Sigmoid colon (tissue), 4 donors: ENCODE data around the gene DXO.

ENCODE experiments used
- EP300 ChIP-seq, 4 donors: sonication (generic); formaldehyde crosslinking; IDR thresholded peaks; one replicate each; pipeline ENCODE4 v1.6.1; 2017; ENCODE audit warnings: antibody characterized with exemption in 4 of 4
- POLR2A ChIP-seq, 2 donors: fragments of 450-650 bp; IDR thresholded peaks; one replicate each; pipeline ENCODE4 v1.6.1; 2016; ENCODE audit warnings: antibody characterized with exemption in 2 of 2, mild to moderate bottlenecking in 2 of 2, moderate library complexity in 2 of 2
- POLR2AphosphoS5 ChIP-seq, 4 donors: sonication (generic); formaldehyde crosslinking; IDR thresholded peaks; one replicate each; pipeline ENCODE4 v1.6.1; 2017; ENCODE audit warnings: antibody characterized with exemption in 4 of 4
- TF ChIP-seq, protein P1 (sequence below), 4 experiments: fragments of 450-650 bp in 3 of 4; fragments of 200-600 bp in 1 of 4; IDR thresholded peaks; one replicate each; pipeline ENCODE4 v1.5.1; 2016 to 2019; ENCODE audit warnings: antibody characterized with exemption in 4 of 4, mild to moderate bottlenecking in 3 of 4, moderate library complexity in 2 of 4

DNA sequence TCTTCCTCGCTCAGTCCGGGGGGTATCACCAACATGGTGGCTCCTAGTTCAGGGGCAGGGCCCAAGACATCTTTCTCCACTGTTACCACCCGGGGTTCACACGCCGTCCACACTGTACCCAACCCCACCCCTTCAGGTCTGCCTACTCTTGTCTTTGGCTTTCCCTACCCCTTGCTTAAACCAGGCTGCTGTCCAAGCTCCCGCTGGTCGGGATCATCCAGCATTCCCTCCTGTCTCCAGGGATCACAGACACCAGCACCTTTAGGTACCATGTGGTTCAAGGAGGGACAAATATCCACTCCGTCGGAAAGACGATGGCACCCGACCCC, 13.6 kb downstream of the DXO start:
- TF ChIP-seq EP300 (IDR thresholded peaks at IDR 0.05) (no peak), POLR2A (IDR thresholded peaks at IDR 0.05) (no peak), POLR2AphosphoS5 (IDR thresholded peaks at IDR 0.05) (no peak)
- TF ChIP-seq, protein P1, sequence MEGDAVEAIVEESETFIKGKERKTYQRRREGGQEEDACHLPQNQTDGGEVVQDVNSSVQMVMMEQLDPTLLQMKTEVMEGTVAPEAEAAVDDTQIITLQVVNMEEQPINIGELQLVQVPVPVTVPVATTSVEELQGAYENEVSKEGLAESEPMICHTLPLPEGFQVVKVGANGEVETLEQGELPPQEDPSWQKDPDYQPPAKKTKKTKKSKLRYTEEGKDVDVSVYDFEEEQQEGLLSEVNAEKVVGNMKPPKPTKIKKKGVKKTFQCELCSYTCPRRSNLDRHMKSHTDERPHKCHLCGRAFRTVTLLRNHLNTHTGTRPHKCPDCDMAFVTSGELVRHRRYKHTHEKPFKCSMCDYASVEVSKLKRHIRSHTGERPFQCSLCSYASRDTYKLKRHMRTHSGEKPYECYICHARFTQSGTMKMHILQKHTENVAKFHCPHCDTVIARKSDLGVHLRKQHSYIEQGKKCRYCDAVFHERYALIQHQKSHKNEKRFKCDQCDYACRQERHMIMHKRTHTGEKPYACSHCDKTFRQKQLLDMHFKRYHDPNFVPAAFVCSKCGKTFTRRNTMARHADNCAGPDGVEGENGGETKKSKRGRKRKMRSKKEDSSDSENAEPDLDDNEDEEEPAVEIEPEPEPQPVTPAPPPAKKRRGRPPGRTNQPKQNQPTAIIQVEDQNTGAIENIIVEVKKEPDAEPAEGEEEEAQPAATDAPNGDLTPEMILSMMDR (IDR thresholded peaks at IDR 0.05): no peak
